HCT116 (cell line): Measurements from ENCODE around the gene SNX20. TPM values are rescaled to one million over a fixed set of nuclear protein-coding genes. Genes with fewer than 3 reads are reported as not detected.

ENCODE experiments used
- ATAC-seq: fragments of 200-7000 bp; cut with Tn5 transposase; 2 replicates; pipeline ENCODE4 v1.9.1; 2020; ENCODE audit warnings: mild to moderate bottlenecking, moderate library complexity
- BruUV-seq: library from RNA; stranded (reverse); fragments of 400-500 nt; replicated peaks from 2 replicates; lab custom pipeline; 2021; lab: Mats Ljungman, UMichigan
- CTCF ChIA-PET: fragments of 300-600 bp; sonication (Branson Sonifier 250); formaldehyde crosslinking; loops from one replicate; lab custom pipeline; 2021; ENCODE audit warnings: antibody characterized with exemption; lab: Charles Lee
- POLR2A ChIA-PET: fragments of 300-600, 350-600 bp; sonication (Branson Sonifier 250); formaldehyde crosslinking; loops from one replicate; lab custom pipeline; 2021; ENCODE audit warnings: antibody characterized with exemption; lab: Charles Lee
- RAD21 ChIA-PET, 2 experiments: fragments of 300-600 bp; sonication (Branson Sonifier 250); formaldehyde crosslinking; loops; one replicate each; lab custom pipeline; 2023; ENCODE audit warnings: low total read pairs in 2 of 2; ENCODE audit not compliant: uncharacterized antibody in 2 of 2, unreplicated experiment in 2 of 2, low non-redundant PET in 1 of 2; lab: Charles Lee
- DNase-seq: peaks from one replicate; pipeline ENCODE4 v3.0.0-alpha.2; 2010; ENCODE audit warnings: low read depth, low spot score
- H2AFZ ChIP-seq: fragments of 200-600 bp; shearing (Covaris generic), sonication (generic); 2 replicates; pipeline ENCODE4 v1.6.1; 2017; ENCODE audit warnings: low read depth, mixed run types, mixed read lengths, antibody characterized with exemption, low read length; ENCODE audit not compliant: poor library complexity, severe bottlenecking
- H3K27ac ChIP-seq: 2 replicates; pipeline ENCODE4 v1.5.1; 2012; ENCODE audit warnings: low read depth, low read length
- H3K27me3 ChIP-seq: fragments of 200-600 bp; sonication (generic); 2 replicates; pipeline ENCODE4 v1.6.1; 2016; ENCODE audit warnings: mixed run types, low read length, mixed read lengths; ENCODE audit not compliant: insufficient read depth
- H3K36me3 ChIP-seq, 2 experiments: fragments of 200-500 bp in 1 of 2; fragments of 200-600 bp in 1 of 2; sonication (Bioruptor generic) in 1 of 2; sonication (generic) in 1 of 2; 2 replicates each; pipeline versions ENCODE4 v1.5.1 to v1.6.1; 2014 to 2016; ENCODE audit warnings: low read length in 2 of 2, inconsistent platforms in 1 of 2, mixed read lengths in 1 of 2, mixed run types in 1 of 2; ENCODE audit not compliant: insufficient read depth in 2 of 2, control insufficient read depth in 1 of 2
- H3K4me1 ChIP-seq, 2 experiments: fragments of 200-600 bp in 1 of 2; sonication (generic) in 1 of 2; 2 replicates each; pipeline versions ENCODE4 v1.5.1 to v1.6.1; 2012 to 2017; ENCODE audit warnings: low read length in 2 of 2, inconsistent platforms in 1 of 2, mild to moderate bottlenecking in 1 of 2, mixed read lengths in 1 of 2, mixed run types in 1 of 2, moderate library complexity in 1 of 2; ENCODE audit not compliant: insufficient read depth in 2 of 2, control insufficient read depth in 1 of 2
- H3K4me2 ChIP-seq: fragments of 200-600 bp; sonication (generic); 2 replicates; pipeline ENCODE4 v1.6.1; 2017; ENCODE audit warnings: mixed run types, low read length, mixed read lengths
- H3K4me3 ChIP-seq, 2 experiments: fragments of 200-600 bp in 1 of 2; sonication (generic) in 1 of 2; replicated peaks in 1 of 2; 2 replicates each; pipeline ENCODE4 v1.5.1; 2011 to 2016; ENCODE audit warnings: low read length in 2 of 2, control low read depth in 1 of 2, low read depth in 1 of 2, mild to moderate bottlenecking in 1 of 2, mixed read lengths in 1 of 2, mixed run types in 1 of 2
- H3K79me2 ChIP-seq: fragments of 200-600 bp; sonication (generic); 2 replicates; pipeline ENCODE4 v1.6.1; 2017; ENCODE audit warnings: mild to moderate bottlenecking, mixed run types, low read length, moderate library complexity, mixed read lengths; ENCODE audit not compliant: insufficient read depth
- H3K9ac ChIP-seq: fragments of 200-600 bp; sonication (generic); 2 replicates; pipeline ENCODE4 v1.6.1; 2016; ENCODE audit warnings: low read length, mixed read lengths
- H3K9me2 ChIP-seq: fragments of 200-600 bp; sonication (generic), shearing (Covaris generic); 2 replicates; pipeline ENCODE4 v1.6.1; 2017; ENCODE audit warnings: mixed run types, mild to moderate bottlenecking, moderate library complexity; ENCODE audit not compliant: insufficient read depth
- H3K9me3 ChIP-seq, 2 experiments: fragments of 200-500 bp in 1 of 2; fragments of 200-600 bp in 1 of 2; sonication (Bioruptor generic) in 1 of 2; sonication (generic) in 1 of 2; 2 replicates each; pipeline ENCODE4 v1.6.1; 2014 to 2017; ENCODE audit warnings: low read length in 2 of 2, mixed read lengths in 2 of 2, inconsistent platforms in 1 of 2, low read depth in 1 of 2, mild to moderate bottlenecking in 1 of 2, mixed run types in 1 of 2, moderate library complexity in 1 of 2; ENCODE audit not compliant: control insufficient read depth in 1 of 2, insufficient read depth in 1 of 2
- H4K20me1 ChIP-seq: fragments of 200-600 bp; sonication (generic), shearing (Covaris generic); 2 replicates; pipeline ENCODE4 v1.6.1; 2017; ENCODE audit warnings: mixed run types, mild to moderate bottlenecking, moderate library complexity; ENCODE audit not compliant: insufficient read depth
- CBX3 ChIP-seq: IDR thresholded peaks from 2 replicates; pipeline ENCODE4 v1.6.1; 2012; ENCODE audit warnings: low read depth
- EZH2phosphoT487 ChIP-seq: fragments of 200-600 bp; IDR thresholded peaks from 2 replicates; pipeline ENCODE4 v1.6.1; 2018; ENCODE audit warnings: antibody characterized with exemption, borderline replicate concordance
- POLR2A ChIP-seq: IDR thresholded peaks from 2 replicates; pipeline ENCODE4 v1.7.0; 2011; ENCODE audit warnings: borderline replicate concordance; ENCODE audit not compliant: insufficient read depth, insufficient read length; ENCODE audit errors: extremely low read depth
- POLR2AphosphoS5 ChIP-seq: IDR thresholded peaks from 2 replicates; pipeline ENCODE4 v1.6.1; 2011; ENCODE audit warnings: mild to moderate bottlenecking, low read depth, low read length, moderate library complexity
- RAD21 ChIP-seq: IDR thresholded peaks from 2 replicates; pipeline ENCODE4 v1.6.1; 2012; ENCODE audit warnings: low read depth, mild to moderate bottlenecking
- SIN3A ChIP-seq: IDR thresholded peaks from 2 replicates; pipeline ENCODE4 v1.6.1; 2012; ENCODE audit warnings: low read depth
- TCF7L2 ChIP-seq: IDR thresholded peaks from 2 replicates; pipeline ENCODE4 v1.7.0; 2011; ENCODE audit warnings: borderline replicate concordance, inconsistent platforms; ENCODE audit not compliant: insufficient read depth, insufficient read length; ENCODE audit errors: extremely low read depth
- YY1 ChIP-seq: IDR thresholded peaks from 2 replicates; pipeline ENCODE4 v1.6.1; 2011; ENCODE audit warnings: low read length, low read depth, moderate library complexity, mild to moderate bottlenecking; ENCODE audit not compliant: insufficient replicate concordance; ENCODE audit errors: extremely low read depth
- ZBTB33 ChIP-seq: IDR thresholded peaks from 2 replicates; pipeline ENCODE4 v1.6.1; 2011; ENCODE audit warnings: mild to moderate bottlenecking, low read length, moderate library complexity; ENCODE audit not compliant: insufficient replicate concordance; ENCODE audit errors: extremely low read depth
- ZNF274 ChIP-seq: fragments of 200-500 bp; sonication (Bioruptor generic); IDR thresholded peaks from 2 replicates; pipeline ENCODE4 v1.6.1; 2014; ENCODE audit warnings: mild to moderate bottlenecking, low read depth, low read length, inconsistent platforms
- intact Hi-C: fragments of 100-400 bp; cut with micrococcal nuclease; formaldehyde crosslinking; loops from 2 replicates; pipeline ENCODE4 v1.10.0; 2022
- total RNA-seq: library from RNA; stranded (reverse); gene quantifications from one replicate; pipeline ENCODE4 v1.2.1, GENCODE V29; 2021; ENCODE audit not compliant: unreplicated experiment
- TF ChIP-seq, protein P1 (sequence below): IDR thresholded peaks from 2 replicates; pipeline ENCODE4 v1.6.1; 2012

The SNX20 gene
- total RNA-seq, 1 experiment from 2014 or later = 0.07 TPM

GRCh38 chr16:50708373-50709060 lies 27.4 kb upstream of the SNX20 start:
- DNase-seq = no peak
- Histone ChIP-seq H4K20me1 (no peaks in the 10 kb centered on the region), H3K4me2 (no peak overlapping the region), H3K4me1 (no peaks in the 10 kb centered on the region), H3K9me2 (no peaks in the 10 kb centered on the region), H3K4me3 (no peak overlapping the region), H3K9me3 (peaks cover 8 to 19% of the 10 kb centered on the region in 2 experiments; a peak in 2 of 4 replicates), H2AFZ (no peak overlapping the region), H3K27ac (no peak overlapping the region), H3K9ac (no peak overlapping the region), H3K36me3 (no peaks in the 10 kb centered on the region), H3K27me3 (no peaks in the 10 kb centered on the region), H3K79me2 (no peaks in the 10 kb centered on the region)
- ATAC-seq = no peak
- no TSS peak for BruUV-seq
- intact Hi-C loops = no loop called here
- ChIA-PET POLR2A (no interaction called here), CTCF (no interaction called here), RAD21 (no interaction called here)
- TF ChIP-seq ZBTB33 = no peak
- TF ChIP-seq, protein P1, sequence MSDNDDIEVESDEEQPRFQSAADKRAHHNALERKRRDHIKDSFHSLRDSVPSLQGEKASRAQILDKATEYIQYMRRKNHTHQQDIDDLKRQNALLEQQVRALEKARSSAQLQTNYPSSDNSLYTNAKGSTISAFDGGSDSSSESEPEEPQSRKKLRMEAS = no peak
- TF ChIP-seq POLR2AphosphoS5 = no peak
- no peak for TF ChIP-seq EZH2phosphoT487
- TF ChIP-seq ZNF274 = no peak
- no peak for TF ChIP-seq CBX3
- no peak for TF ChIP-seq YY1
- no peak for TF ChIP-seq POLR2A
- no peak for TF ChIP-seq TCF7L2
- TF ChIP-seq RAD21 = no peak
- no peak for TF ChIP-seq SIN3A
